D721Med (cell line): ENCODE data around the gene MAMLD1.

Source experiments
- DNase-seq: peaks from one replicate; pipeline ENCODE4 v3.0.0; 2011; ENCODE audit warnings: low spot score; ENCODE audit not compliant: insufficient read length
- FAIRE-seq: peaks from 2 replicates; lab custom pipeline; 2011; peaks lifted over from hg19 to GRCh38; lab: Jason Lieb, UNC
- CTCF ChIP-seq: IDR thresholded peaks from 2 replicates; pipeline ENCODE4 v1.5.1; 2012; ENCODE audit warnings: mild to moderate bottlenecking, control low read depth; ENCODE audit not compliant: insufficient read depth; ENCODE audit errors: missing control alignments

The MAMLD1 gene

DNA sequence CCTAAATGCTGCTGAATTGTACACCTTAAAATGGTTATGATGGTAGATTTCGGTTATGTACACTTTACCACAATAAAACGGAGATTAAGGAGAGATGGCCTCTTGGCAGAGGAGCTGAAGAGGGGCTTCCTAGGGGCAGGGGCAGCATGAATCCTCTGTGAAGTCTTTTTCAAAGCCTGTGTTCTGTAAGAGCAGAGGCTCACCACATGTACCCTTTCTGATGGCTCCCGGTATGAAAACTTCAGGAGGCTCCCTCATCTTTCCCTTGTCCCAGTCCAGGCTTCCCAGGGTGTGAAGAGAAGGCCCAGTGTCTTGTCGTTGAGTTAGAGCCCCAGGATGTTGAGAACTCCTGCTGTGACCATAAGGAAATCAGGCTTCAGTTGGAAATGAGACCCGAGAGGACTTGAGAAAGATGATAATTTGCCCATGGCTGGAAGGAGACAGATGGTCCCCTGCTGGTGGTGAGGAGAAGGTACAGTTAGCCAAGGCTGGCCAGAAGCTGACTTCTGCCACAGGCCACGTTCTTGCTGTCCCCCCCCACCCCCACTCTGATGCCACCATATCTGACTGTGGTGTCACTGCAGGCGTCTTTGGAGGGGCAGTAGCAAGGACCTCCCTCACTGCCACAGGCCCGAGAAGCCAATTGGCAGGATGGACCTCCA lies 173.5 kb downstream of the MAMLD1 start:
- no peak for TF ChIP-seq CTCF
- no peak for FAIRE-seq
- no peak for DNase-seq

DNA sequence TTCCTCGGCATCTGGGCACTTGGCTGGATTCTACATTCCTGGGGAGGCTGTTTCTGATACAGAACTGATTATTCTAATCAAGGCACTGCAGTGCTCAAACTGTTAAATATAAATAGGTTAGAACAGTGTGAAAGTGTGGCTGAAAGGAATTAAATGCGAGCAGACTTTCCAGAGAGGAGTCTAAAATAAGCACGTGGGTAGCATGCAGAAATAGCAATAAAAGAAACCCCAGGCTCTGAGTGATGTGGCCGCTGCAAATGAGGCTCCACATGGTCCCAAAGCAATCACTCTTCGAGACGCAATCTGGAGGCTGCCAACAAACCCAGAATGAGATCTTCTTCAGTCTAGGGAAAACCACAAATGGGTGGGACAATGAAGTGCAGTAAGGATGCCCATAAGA lies 174.7 kb downstream of the MAMLD1 start:
- DNase-seq (no peak), FAIRE-seq (no peak)
- no peak for TF ChIP-seq CTCF

DNA sequence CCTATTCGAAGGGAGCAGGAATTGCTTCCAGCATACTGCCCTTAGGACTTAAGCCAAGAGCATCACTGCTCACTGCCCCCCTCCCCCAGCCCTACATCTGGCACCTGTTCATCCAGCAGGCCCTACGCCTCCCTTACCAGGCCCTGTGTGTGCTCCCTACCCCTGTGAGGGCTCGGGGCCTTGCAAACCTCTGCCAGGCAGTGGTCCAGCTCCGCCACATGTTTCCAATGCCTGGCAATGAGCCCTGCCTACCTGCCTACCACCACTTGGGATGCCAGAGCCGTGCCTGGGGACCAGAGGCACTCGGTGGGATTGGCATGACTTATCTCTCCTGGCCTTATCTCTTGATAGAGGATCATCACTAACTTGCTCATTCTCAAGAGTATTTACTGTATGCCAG lies 177.8 kb downstream of the MAMLD1 start:
- FAIRE-seq, result no peak
- no peak for DNase-seq
- no peak for TF ChIP-seq CTCF

DNA sequence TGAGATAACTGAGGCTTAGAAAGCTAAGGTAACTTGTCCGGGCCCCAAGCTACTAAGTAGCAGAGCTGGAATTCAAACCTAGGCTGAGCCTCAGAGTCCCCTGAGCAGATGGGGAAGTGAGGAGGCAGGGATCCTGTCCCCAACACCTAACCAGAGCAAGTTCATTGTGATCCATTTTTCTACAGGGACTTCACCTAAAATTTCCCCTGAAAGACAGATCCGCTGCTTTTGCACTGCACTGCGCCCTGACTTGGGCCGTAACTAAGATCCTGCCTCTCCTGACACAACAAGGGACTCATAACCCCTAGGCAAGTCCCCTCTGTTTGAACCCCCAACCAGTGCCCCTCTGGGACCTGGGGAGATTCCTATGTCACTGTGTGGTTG lies 179.7 kb downstream of the MAMLD1 start:
- no peak for TF ChIP-seq CTCF
- FAIRE-seq, result no peak
- no peak for DNase-seq

GRCh38 chrX:150543230-150544155 lies 180.4 kb downstream of the MAMLD1 start:
- no peak for TF ChIP-seq CTCF
- FAIRE-seq (no peak), DNase-seq (no peak)

GRCh38 chrX:150544222-150544787 lies 181.2 kb downstream of the MAMLD1 start:
- DNase-seq, result no peak
- TF ChIP-seq CTCF, result no peak
- no peak for FAIRE-seq
